ENCODE data around the gene ABCA6.

Gene ABCA6

GRCh38 chr17:69048634-69049033, 93.1 kb downstream of the ABCA6 start:
- no peak for DNase-seq (ENCODE audit: low read depth in 3 of 3)

- DNase-seq (ENCODE audit: low read depth in 3 of 3): no peak
Measured at GRCh38 chr17:69047368-69048263, 94.1 kb downstream of the ABCA6 start.

- DNase-seq (ENCODE audit: low read depth in 3 of 3): no peak
Measured at GRCh38 chr17:69046121-69046807, 95.4 kb downstream of the ABCA6 start.

DNA sequence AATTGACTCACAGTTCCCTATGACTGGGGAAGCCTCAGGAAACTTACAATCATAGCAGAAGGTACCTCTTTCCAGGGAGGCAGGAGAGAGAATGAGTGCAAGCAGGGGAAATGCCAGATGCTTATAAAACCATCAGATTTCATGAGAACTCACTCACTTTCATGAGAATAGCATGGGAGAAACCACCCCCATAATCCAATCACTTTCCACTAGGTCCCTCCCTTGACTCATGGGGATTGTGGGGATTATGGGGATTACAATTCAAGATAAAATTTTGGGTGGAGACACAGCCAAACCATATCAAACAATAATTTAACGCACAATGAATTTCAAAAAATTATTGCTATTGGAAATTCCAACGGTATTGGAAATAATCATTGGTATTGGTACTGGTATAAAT, 96.0 kb downstream of the ABCA6 start:
- DNase-seq (ENCODE audit: low read depth in 3 of 3): no peak

DNA sequence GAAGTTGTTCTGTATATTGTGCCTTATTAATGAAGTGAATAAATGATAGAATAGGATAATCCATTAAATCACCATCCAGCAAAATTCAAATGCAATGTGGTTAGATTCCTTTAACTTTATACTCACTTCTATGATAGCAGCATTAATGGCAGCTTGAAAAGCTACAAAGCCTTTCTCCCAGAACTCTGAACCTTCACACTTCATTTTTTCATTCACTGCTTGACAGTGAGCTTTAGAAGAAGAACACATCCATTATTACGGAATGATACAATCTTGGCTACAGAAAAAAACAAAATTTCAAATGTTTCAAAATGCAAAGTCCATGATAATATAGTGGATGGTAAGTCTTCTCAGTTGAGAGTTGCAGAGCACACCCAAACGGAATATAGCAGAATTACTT, 97.3 kb downstream of the ABCA6 start:
- no peak for DNase-seq (ENCODE audit: low read depth in 3 of 3)

DNA sequence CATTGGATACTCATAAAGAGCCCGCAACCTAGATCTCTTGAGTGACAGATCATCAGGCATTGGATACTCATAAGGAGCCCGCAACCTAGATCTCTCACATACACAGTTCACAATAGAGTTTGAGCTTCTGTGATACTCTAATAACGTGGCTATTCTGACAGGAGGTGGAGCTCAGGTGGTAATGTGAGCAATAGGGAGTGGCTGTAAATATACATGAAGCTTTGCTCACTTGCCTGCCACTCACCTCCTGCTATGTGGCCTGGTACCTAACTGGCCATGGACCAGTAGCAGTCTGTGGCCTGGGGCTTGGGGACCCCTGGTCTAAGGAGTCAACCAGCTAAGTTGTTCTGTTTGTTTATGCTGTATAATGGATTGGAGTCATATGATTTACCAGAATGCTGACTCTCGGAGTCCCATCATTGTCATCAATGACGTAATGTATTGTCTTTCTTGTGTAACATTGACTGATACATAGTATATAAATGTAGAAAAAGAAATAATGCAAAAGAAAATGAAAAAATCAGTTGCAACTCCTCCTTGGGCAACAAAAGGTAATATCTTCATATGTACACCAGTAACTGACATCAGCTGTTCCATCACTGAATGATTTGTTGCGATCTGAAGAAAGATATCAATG, 98.5 kb downstream of the ABCA6 start:
- no peak for DNase-seq (ENCODE audit: low read depth in 3 of 3)

- no peak for DNase-seq (ENCODE audit: low read depth in 3 of 3)
Measured at GRCh38 chr17:69042308-69042707, 99.4 kb downstream of the ABCA6 start.

DNA sequence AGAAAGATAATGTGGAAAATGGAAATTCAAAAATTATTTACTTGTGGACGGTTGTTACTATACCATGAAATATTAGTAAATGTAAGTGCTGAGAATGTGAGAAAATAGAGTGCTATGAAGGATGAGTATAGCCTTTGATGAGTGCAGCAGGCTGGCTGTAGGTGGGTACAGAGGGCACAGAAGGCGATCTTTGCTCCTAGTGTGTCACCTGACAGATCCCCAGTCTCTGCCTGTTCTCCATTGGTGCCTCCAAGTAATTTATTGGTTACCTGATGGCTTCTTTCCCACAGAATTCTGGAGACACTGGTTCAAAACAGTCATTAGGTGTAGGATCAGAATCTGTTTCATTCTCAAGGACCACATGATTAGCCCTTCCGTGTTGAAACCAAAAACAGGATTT, 109.9 kb downstream of the ABCA6 start:
- DNase-seq (ENCODE audit: low read depth in 3 of 3): no peak

DNA sequence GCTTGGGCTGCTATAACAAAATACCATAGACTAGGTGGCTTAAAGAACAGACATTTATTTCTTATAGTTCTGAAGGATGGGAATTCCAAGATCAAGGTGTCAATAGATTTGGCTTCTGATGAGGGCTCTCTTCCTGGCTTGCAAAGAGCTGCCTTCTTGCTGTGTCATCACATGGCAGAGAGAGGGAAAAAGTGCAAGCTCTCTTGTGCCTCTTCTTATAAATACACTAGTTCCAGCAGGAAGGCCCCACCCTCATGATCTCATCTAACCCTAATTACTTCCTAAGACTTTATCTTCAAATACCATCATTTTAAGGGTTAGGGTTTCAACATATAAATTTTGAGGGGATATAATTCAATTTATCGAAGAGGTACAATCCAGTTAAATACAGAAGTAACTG, 111.5 kb downstream of the ABCA6 start:
- no peak for DNase-seq (ENCODE audit: low read depth in 3 of 3)

All from stimulated activated CD4-positive, alpha-beta T cell treated with anti-CD3 and anti-CD28 coated beads, TNF-alpha, amount 100 ng/mL, for 4 hours (primary cell).